Activated CD8-positive, alpha-beta memory T cell treated with anti-CD3 and anti-CD28 coated beads for 36 hours (primary cell): ENCODE measurements around the gene IMMP1L. TPM values are rescaled to one million over a fixed set of nuclear protein-coding genes. Genes with fewer than 3 reads are reported as not detected.

Experiments used
- CTCF ChIA-PET: fragments of 350-600 bp; sonication (Branson Sonifier 250); formaldehyde crosslinking; loops from one replicate; lab custom pipeline; 2021; ENCODE audit warnings: antibody characterized with exemption; lab: Charles Lee
- POLR2A ChIA-PET: fragments of 350-600 bp; sonication (Branson Sonifier 250); formaldehyde crosslinking; loops from one replicate; lab custom pipeline; 2021; ENCODE audit warnings: antibody characterized with exemption; lab: Charles Lee
- total RNA-seq, 2 experiments: library from RNA; stranded (reverse); gene quantifications; one replicate each; pipeline ENCODE4 v1.2.3, GENCODE V29; 2021

The IMMP1L gene
- total RNA-seq, 2 experiments from 2014 or later: 28.8 to 29.4 TPM

- POLR2A ChIA-PET: no interaction called here
- CTCF ChIA-PET: no interaction called here
Measured at GRCh38 chr11:31414338-31414737, 95.1 kb downstream of the IMMP1L start.

GRCh38 chr11:31412946-31413345 is 96.5 kb downstream of the IMMP1L start:
- CTCF ChIA-PET: interaction anchor here (0.6 kb wide), 1 partner anchor 104 kb away, joined by 3 read pairs; no protein-coding TSS in a partner anchor
- POLR2A ChIA-PET: no interaction called here

GRCh38 chr11:31408201-31408600 is 101.2 kb downstream of the IMMP1L start:
- ChIA-PET POLR2A (no interaction called here), CTCF (no interaction called here)

GRCh38 chr11:31404614-31405013 is 104.8 kb downstream of the IMMP1L start:
- ChIA-PET POLR2A (no interaction called here), CTCF (interaction anchor here (0.7 kb wide), 1 partner anchor 502 kb away, joined by 3 read pairs; no protein-coding TSS in a partner anchor)

- ChIA-PET CTCF (no interaction called here), POLR2A (interaction anchor here (0.6 kb wide), 1 partner anchor 32 kb away, joined by 3 read pairs; no protein-coding TSS in a partner anchor)
Measured at GRCh38 chr11:31397239-31397834, 112.1 kb downstream of the IMMP1L start.

- CTCF ChIA-PET: no interaction called here
- POLR2A ChIA-PET: no interaction called here
Measured at GRCh38 chr11:31387379-31387778, 122.0 kb downstream of the IMMP1L start.

GRCh38 chr11:31383116-31383515 is 126.3 kb downstream of the IMMP1L start:
- CTCF ChIA-PET: no interaction called here
- POLR2A ChIA-PET: no interaction called here

Other genes with a start within 250 kb of the IMMP1L start
- gene DCDC1, start 139.9 kb downstream of the IMMP1L start, total RNA-seq: under 1 TPM; 0.21 to 0.27 TPM
- 10 to 100 TPM; 21.3 to 22.7 TPM for gene DNAJC24, start 139.8 kb downstream of the IMMP1L start, total RNA-seq
- gene ELP4, start 145 bp upstream of the IMMP1L start, total RNA-seq: 10 to 100 TPM; 21.4 to 24.8 TPM